ENCODE results near the gene SLC30A10.

SLC30A10 gene

DNA sequence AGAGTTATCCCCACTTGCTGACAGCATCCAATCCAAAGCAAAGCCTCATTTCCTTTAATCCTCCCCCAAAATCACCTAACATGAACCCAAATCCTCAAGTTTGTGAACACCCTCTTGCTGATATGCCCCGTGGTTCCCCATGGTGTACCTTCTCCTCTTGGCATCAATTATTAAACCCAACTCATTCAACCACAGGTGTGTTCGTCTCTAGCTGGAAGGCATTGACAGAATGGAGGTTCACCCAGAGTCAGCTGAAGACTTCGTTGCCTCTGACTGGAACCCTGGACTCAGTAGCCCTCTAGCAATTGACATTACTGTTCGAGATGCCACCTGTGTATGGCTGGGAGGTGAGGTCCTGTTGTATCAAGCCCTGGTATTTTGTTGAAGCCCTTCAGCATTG lies 22.8 kb downstream of the SLC30A10 start:
- no peak for DNase-seq (ENCODE audit: extremely low read depth, low read depth)
- no peak for TF ChIP-seq CTCF (IDR thresholded peaks at IDR 0.05; ENCODE audit: low read depth, low read length, missing control alignments)
- H3K4me3 ChIP-seq (replicated peaks; ENCODE audit: low read depth, low read length): no peak overlapping the region

DNA sequence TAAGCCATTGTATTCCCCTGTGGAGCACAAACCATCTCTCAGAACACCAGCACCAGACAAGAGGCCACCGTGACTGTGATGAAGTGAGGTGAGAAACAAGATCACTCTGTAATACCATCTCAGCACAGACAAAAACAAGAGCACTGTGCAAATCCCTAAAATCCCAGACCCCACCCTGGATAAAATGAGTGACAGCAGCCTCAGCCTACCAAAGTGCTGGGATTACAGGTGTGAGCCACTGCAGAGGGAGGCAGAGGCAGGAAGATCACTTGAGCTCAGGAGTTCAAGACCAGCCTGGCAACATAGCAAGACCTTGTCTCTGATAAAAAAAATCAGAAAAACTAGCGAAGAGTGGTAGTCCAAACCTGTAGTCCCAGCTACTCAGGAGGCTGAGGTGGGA lies 23.4 kb downstream of the SLC30A10 start:
- DNase-seq (ENCODE audit: extremely low read depth, low read depth): no peak
- no peak for TF ChIP-seq CTCF (IDR thresholded peaks at IDR 0.05; ENCODE audit: low read depth, low read length, missing control alignments)
- no peak overlapping the region for H3K4me3 ChIP-seq (replicated peaks; ENCODE audit: low read depth, low read length)

- H3K4me3 ChIP-seq (replicated peaks; ENCODE audit: low read depth, low read length): no peak overlapping the region
- no peak for TF ChIP-seq CTCF (IDR thresholded peaks at IDR 0.05; ENCODE audit: low read depth, low read length, missing control alignments)
- no peak for DNase-seq (ENCODE audit: extremely low read depth, low read depth)
These were observed 24.9 kb downstream of the SLC30A10 start for GRCh38 chr1:219903353-219903871.

DNA sequence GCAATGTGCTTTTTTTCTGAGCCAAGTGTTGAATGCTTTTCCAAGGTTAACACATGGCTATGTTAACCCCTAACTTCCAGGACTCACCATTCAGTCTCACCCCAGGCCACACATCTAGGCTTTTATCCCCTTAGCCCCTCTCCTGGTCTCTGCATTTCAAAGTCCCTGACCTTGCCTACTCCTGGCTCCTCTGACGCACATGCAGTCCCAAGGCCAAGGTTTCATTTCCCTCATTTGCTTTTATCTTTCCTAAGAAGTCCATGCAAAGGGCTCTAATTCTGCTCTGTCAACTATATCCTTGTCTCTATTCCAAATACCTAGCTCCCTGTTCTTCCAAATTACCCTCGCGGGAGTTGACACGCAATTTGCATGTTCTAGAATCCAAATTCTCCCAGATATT lies 25.4 kb downstream of the SLC30A10 start:
- TF ChIP-seq CTCF (IDR thresholded peaks at IDR 0.05; ENCODE audit: low read depth, low read length, missing control alignments): no peak

DNA sequence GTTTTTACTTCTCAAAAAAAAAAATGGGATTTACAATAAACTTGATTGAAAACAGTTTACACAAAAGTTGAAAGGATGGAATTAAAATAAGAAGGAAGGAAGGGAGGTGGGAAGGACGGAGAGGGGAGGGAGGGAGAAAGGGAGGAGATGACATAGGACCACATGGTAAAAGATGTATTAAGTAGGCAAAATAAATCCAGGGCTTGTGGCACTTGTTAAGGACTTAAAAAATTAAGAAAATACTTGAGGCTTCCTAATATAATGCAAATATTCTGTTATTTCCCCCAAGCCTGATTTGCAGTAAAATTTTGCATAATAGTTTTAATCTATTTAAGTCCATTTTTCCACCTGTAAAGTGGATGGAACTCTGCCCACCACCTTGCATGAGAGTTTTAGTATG lies 27.5 kb downstream of the SLC30A10 start:
- H3K4me3 ChIP-seq (replicated peaks; ENCODE audit: low read depth, low read length): no peak overlapping the region
- no peak for TF ChIP-seq CTCF (IDR thresholded peaks at IDR 0.05; ENCODE audit: low read depth, low read length, missing control alignments)
- DNase-seq (ENCODE audit: extremely low read depth, low read depth): no peak

More for the DNA sequence above, 25.4 kb downstream of the SLC30A10 start:
- no peak overlapping the region for H3K4me3 ChIP-seq (replicated peaks; ENCODE audit: low read depth, low read length)
- DNase-seq (ENCODE audit: extremely low read depth, low read depth): no peak

GRCh38 chr1:219900201-219900600 lies 28.2 kb downstream of the SLC30A10 start:
- no peak for TF ChIP-seq CTCF (IDR thresholded peaks at IDR 0.05; ENCODE audit: low read depth, low read length, missing control alignments)
- H3K4me3 ChIP-seq (replicated peaks; ENCODE audit: low read depth, low read length): no peak overlapping the region
- no peak for DNase-seq (ENCODE audit: extremely low read depth, low read depth)

DNA sequence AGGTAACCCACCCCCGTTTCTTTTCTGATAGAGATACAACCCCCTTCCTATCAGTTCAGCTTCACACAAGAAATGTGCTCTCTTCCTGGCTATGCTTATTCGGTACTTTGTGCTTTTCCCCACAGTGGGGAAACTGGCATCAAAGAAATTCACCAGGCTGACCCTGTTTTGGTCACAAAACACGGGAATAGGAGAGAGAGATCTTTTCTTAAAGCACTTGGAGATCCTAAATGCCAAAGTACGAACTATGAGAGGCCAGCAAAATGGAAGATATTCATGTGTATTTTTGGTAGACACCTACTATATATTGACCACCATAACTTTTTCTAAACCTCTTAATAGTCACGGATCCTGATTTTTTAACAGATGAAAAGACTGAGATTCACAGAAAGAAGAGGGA lies 30.0 kb downstream of the SLC30A10 start:
- no peak for DNase-seq (ENCODE audit: extremely low read depth, low read depth)
- TF ChIP-seq CTCF (IDR thresholded peaks at IDR 0.05; ENCODE audit: low read depth, low read length, missing control alignments): no peak

More for the DNA sequence above, 30.0 kb downstream of the SLC30A10 start:
- H3K4me3 ChIP-seq (replicated peaks; ENCODE audit: low read depth, low read length): no peak overlapping the region
